ENCODE results near the gene TMEM250.

The TMEM250 gene

DNA sequence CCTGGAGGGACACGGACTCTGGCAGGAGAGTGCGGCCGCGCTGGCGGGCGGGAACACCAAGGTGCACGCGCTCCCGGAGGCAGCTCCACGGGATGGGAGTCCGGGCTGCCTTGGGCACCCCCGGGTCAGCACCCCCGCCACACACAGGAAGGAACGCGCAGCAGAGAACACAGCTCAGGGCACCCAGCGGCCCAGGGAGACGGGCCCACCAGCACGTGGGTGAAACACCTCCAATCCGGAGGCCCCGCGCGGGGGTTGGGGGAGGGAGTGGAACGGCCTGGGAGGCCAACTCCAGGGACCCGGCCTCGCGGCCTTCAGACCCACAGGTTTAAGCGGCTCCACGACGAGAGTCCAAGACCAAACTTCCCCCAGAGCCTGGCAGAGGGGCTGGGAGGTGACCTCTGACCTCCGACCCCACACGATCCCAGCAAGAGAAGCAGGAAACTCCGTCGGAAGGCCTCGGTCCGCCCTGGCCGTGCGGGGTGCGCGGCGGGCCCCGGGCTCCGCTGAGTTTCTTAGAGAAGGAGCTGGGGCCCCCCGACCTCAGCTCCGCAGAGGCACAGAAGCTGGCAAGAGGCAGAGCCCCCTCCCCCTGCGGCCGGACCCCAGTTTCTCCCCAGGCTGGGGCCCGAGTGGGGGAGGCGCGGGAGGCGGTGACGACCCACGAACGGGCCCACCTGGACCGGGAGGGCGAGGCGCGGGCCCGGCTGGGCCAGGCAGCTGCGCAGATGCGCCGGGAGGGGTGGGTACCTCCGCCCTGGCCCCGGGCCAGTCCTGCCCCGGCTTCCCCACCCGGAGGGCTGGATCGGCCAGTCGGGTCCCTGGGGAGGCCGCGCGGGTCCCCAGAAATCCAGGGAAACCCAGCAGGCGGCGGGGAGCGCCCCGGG is 24.4 kb downstream of the TMEM250 start:
- DNase-seq: peak; percentile 69

- no peak for DNase-seq
Observed at GRCh38 chr9:136093346-136093986, 25.2 kb downstream of the TMEM250 start.

DNA sequence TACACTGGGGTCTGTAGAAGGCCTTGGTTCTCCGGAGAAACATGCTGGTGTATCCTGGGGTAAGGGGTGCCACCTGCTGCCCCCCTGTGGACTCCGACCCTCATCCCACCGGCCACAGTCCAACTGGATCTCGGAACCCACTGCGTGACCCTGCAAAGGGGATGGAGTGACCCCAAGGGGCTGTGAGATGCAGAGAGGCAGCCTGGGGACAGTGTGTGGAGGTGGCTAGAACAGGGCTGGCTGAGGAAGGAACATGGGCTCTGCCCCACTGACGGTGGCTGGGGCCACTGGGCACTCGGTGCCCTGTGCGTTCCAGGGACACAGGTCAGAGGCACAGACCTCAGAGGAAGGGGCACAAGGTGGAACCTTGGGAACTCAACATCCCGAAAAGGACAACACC is 25.9 kb downstream of the TMEM250 start:
- no peak for DNase-seq

DNA sequence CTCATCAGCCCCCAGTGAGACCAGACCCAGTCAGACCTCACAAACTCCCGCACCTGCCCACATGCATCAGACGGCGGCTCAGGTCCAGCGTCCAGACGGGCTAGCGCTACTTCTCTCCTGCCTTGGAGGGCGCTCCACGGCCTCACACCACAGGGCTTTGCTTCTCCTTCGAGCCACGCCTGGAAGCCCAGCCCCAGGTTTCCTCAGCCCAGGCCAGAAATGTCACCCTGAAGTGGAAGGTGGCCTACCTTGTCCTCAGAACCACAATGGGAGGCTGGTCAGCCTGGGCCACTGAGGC is 26.4 kb downstream of the TMEM250 start:
- no peak for DNase-seq

GRCh38 chr9:136091582-136092352 is 26.9 kb downstream of the TMEM250 start:
- DNase-seq: no peak

GRCh38 chr9:136090768-136091581 is 27.7 kb downstream of the TMEM250 start:
- no peak for DNase-seq

- no peak for DNase-seq
Observed at GRCh38 chr9:136090056-136090735, 28.5 kb downstream of the TMEM250 start.

GRCh38 chr9:136089697-136090045 is 29.0 kb downstream of the TMEM250 start:
- no peak for DNase-seq

GRCh38 chr9:136088939-136089696 is 29.6 kb downstream of the TMEM250 start:
- DNase-seq: no peak

GRCh38 chr9:136088481-136088938 is 30.2 kb downstream of the TMEM250 start:
- DNase-seq: no peak

DNA sequence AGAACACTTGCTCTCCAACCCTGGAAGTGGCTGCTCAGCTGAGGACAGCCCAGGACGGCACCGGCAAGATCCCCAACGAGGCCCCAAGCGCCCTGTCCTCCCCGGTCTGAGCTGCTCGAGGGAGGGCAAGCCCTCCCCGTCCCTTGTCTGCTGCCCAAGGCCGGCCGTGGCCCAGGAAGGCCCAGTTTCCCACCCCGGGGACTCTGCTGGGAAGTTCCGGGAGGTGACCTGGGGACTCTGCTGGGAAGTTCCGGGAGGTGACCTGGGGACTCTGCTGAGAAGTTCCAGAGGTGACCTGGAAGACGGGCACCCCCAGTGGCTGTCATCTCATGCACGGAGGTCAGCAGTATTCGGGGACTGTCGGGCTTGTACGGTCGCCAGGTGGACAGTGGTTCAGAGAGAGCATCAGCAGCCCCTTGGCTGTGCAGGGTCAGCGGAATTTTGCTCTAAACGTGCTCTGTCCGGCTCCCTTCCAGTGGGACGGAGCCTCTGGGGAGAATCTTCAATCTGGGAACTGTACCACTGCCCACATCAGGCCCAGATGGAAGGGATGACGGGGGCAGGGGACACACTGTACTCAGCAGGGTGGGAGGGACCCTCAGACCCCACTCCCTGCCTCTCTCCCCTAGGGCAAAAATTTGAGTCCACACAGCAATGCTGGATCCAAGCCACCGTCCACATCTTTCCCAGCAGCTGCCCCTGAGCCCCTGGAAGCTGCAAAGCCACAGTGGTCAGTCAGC is 30.8 kb downstream of the TMEM250 start:
- DNase-seq: no peak

DNA sequence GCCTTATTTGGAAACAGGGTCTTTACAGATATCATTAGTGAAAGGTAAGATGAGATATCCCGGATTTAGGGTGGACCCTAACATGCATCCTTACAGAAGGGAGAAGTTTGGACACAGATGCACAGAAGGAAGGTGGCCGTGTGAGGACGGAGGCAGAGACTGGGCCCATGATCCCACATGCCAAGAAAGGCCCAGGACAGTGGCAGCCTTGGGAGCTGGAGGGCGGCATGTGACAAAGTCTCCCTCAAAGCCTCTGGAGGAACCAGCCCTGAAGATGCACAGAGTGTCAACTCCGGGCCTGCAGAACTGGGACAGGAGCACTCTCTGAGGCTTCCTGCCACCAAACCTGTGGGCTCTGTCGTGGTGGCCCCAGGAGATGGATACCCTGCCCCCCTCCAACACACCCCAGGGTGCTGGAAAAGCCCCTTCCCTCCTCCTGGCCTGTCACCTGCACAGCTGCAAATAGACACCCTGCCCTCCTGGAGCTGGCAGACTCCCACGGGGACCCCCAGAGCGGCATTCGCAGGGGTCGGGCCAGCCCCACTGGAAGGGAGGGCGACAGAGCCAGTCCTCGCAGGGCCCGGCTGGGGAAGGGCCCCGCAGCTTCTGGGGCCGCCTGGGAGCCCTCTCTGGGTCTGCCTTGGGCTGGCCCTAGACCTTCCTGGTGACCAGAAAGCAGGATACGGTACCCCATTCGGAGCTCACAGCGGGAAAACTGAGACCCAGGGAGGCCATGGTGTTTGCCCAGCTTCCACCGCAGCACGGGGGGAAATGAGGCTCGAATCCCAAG is 31.5 kb downstream of the TMEM250 start:
- no peak for DNase-seq

DNA sequence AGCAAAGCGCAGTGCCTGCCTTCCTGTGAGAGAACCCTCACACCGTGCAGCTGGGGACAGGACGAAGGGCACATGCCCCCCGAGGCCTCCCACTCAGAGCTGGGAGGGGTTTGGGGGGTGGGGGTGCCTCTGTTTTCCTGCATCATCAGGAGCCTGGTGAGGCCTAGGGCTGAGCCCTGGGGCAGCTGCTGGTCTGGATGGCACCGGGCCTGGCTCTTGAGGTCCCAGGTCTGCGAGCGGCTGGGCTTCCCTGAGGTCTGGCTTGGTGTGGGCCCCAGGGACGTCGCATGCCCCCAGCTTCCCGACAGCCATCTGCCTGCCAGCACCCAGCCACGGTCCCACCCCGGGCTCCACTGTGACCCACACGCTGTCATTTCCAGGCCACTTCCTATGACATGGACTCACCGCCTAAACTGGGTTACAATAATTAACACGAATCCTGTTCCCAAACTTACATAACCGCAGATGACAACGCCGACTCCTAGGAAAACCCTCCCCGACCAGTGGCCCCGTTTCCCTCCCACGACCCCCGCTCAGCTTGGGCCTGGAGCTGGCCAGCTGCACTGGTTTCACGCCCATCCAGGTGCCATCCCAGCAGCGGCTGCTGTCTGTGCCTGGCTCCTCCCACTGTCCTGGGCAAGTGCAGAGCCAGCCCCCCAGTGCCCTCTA is 32.3 kb downstream of the TMEM250 start:
- DNase-seq: no peak

GRCh38 chr9:136085815-136086212 is 32.9 kb downstream of the TMEM250 start:
- DNase-seq: no peak

- no peak for DNase-seq
Observed at GRCh38 chr9:136084063-136084944, 34.4 kb downstream of the TMEM250 start.

- DNase-seq: no peak
Observed at GRCh38 chr9:136083558-136084062, 35.1 kb downstream of the TMEM250 start.

GRCh38 chr9:136082496-136083361 is 35.9 kb downstream of the TMEM250 start:
- DNase-seq: no peak

All from activated naive CD4-positive, alpha-beta T cell treated with Interleukin-2 at 50 U/mL for 16 hours (primary cell).